NCI-H1436 treated with DMSO at 0.1 percent for 48 hours (cell line): ENCODE results near the gene HDHD5.

ENCODE experiments used
- DNase-seq: peaks from one replicate; lab custom pipeline; 2025; lab: John Stamatoyannopoulos, UW

The HDHD5 gene

GRCh38 chr22:17105143-17106129, 53.6 kb downstream of the HDHD5 start:
- no peak for DNase-seq

GRCh38 chr22:17104336-17104935, 54.6 kb downstream of the HDHD5 start:
- DNase-seq: no peak

GRCh38 chr22:17103351-17103750, 55.7 kb downstream of the HDHD5 start:
- no peak for DNase-seq

- no peak for DNase-seq
Observed at GRCh38 chr22:17102297-17102667, 56.8 kb downstream of the HDHD5 start.

- no peak for DNase-seq
Observed at GRCh38 chr22:17101475-17102296, 57.4 kb downstream of the HDHD5 start.

GRCh38 chr22:17100621-17101020, 58.5 kb downstream of the HDHD5 start:
- no peak for DNase-seq

GRCh38 chr22:17098379-17098819, 60.7 kb downstream of the HDHD5 start:
- no peak for DNase-seq

GRCh38 chr22:17097701-17098100, 61.4 kb downstream of the HDHD5 start:
- no peak for DNase-seq

GRCh38 chr22:17097062-17097461, 62.0 kb downstream of the HDHD5 start:
- DNase-seq: no peak

GRCh38 chr22:17096071-17096470, 63.0 kb downstream of the HDHD5 start:
- DNase-seq: no peak

- DNase-seq: no peak
Observed at GRCh38 chr22:17095538-17095937, 63.5 kb downstream of the HDHD5 start.

- DNase-seq: no peak
Observed at GRCh38 chr22:17093081-17093480, 66.0 kb downstream of the HDHD5 start.

- no peak for DNase-seq
Observed at GRCh38 chr22:17091851-17092250, 67.2 kb downstream of the HDHD5 start.

- DNase-seq: no peak
Observed at GRCh38 chr22:17090550-17090949, 68.5 kb downstream of the HDHD5 start.
